HG03066 (cell line): ENCODE measurements around the gene IFITM1.
"Not testable (repeated sequence)": the region's sequence is repeated elsewhere in the genome, so short reads cannot be mapped to it uniquely, and the experiment has no call there.

Experiments used
- ATAC-seq: cut with Tn5 transposase; IDR thresholded peaks from one replicate; pipeline ENCODE4 v1.9.1; 2021; ENCODE audit warnings: low read depth; ENCODE audit not compliant: unreplicated experiment

The IFITM1 gene

GRCh38 chr11:307766-308708 lies 5.8 kb upstream of the IFITM1 start, which contains the start of gene IFITM2:
IFITM2 (plus strand) TSS chr11:307816; CDS start chr11:308193, 377 bp downstream.
- ATAC-seq = not testable (repeated sequence)

GRCh38 chr11:308740-309665 lies 4.8 kb upstream of the IFITM1 start:
- not testable (repeated sequence) for ATAC-seq

GRCh38 chr11:309979-310572 lies 3.8 kb upstream of the IFITM1 start:
- ATAC-seq = not testable (repeated sequence)

GRCh38 chr11:311013-311748 lies 2.7 kb upstream of the IFITM1 start:
- ATAC-seq = not testable (repeated sequence)

- no peak for ATAC-seq
Measured at GRCh38 chr11:312092-312816, 1.6 kb upstream of the IFITM1 start.

- ATAC-seq = no peak
Measured at GRCh38 chr11:313304-313786, 495 bp upstream of the IFITM1 start.

- not testable (repeated sequence) for ATAC-seq
Measured at GRCh38 chr11:314554-314875, 675 bp downstream of the IFITM1 start.

GRCh38 chr11:315051-315481 lies 1.2 kb downstream of the IFITM1 start:
- no peak for ATAC-seq

GRCh38 chr11:315516-315994 lies 1.7 kb downstream of the IFITM1 start:
- no peak for ATAC-seq

GRCh38 chr11:316031-316701 lies 2.3 kb downstream of the IFITM1 start:
- ATAC-seq = no peak

GRCh38 chr11:316891-317301 lies 3.1 kb downstream of the IFITM1 start:
- ATAC-seq = no peak

- not testable (repeated sequence) for ATAC-seq
Measured at GRCh38 chr11:317668-318404, 4.0 kb downstream of the IFITM1 start.

- not testable (repeated sequence) for ATAC-seq
Measured at GRCh38 chr11:318405-319120, 4.7 kb downstream of the IFITM1 start.

GRCh38 chr11:319121-319887 lies 5.5 kb downstream of the IFITM1 start:
- not testable (repeated sequence) for ATAC-seq

GRCh38 chr11:319888-320273 lies 6.0 kb downstream of the IFITM1 start:
- ATAC-seq = not testable (repeated sequence)

- ATAC-seq = no peak
Measured at GRCh38 chr11:324156-324555, 10.3 kb downstream of the IFITM1 start.
